NCI-H1105 treated with DMSO at 0.1 percent for 48 hours (cell line): ENCODE data around the gene FAM20C.

Experiments
- DNase-seq: peaks from one replicate; lab custom pipeline; 2025; lab: John Stamatoyannopoulos, UW

Gene FAM20C

GRCh38 chr7:305410-306151 lies 113.2 kb downstream of the FAM20C start:
- DNase-seq = no peak

- no peak for DNase-seq
Observed at GRCh38 chr7:307970-308369, 115.6 kb downstream of the FAM20C start.

GRCh38 chr7:309586-310228 lies 117.3 kb downstream of the FAM20C start:
- DNase-seq = no peak
